ENCODE measurements around the gene FIGNL2. TPM values are rescaled to one million over a fixed set of nuclear protein-coding genes. Genes with fewer than 3 reads are reported as not detected.
A peak's percentile ranks its signal among the peaks of the same experiment; 100 is the strongest.

Gene FIGNL2
- total RNA-seq, 2 donors from 2014 or later, result 0.33 to 0.52 TPM

GRCh38 chr12:51850965-51851299 is 2.4 kb upstream of the FIGNL2 start:
- Histone ChIP-seq H3K9me3 (no peaks in the 10 kb centered on the region), H3K4me1 (peaks cover 25% of the 10 kb centered on the region), H3K27me3 (peaks cover 0 to 23% of the 10 kb centered on the region in 2 donors), H3K27ac (no peak overlapping the region), H3K36me3 (replicated peaks in 1 of 2; ENCODE audit: insufficient read depth in 1 of 2, low read depth in 2 of 2) (no peaks in the 10 kb centered on the region), H3K4me3 (no peak overlapping the region)
- intact Hi-C loops (cut with DNase I), result no loop called here
- ATAC-seq (no peak), DNase-seq (no peak)
- TF ChIP-seq POLR2A (IDR thresholded peaks at IDR 0.05), result no peak
- no peak for TF ChIP-seq CTCF (IDR thresholded peaks at IDR 0.05)
- WGBS, 2 donors, result 81 to 85% methylated on average over 4 of the region's 4 CpGs

GRCh38 chr12:51850081-51850964 is 1.8 kb upstream of the FIGNL2 start:
- DNase-seq (no peak), ATAC-seq (no peak)
- H3K9me3 ChIP-seq, result no peaks in the 10 kb centered on the region
- no peak for TF ChIP-seq POLR2A (IDR thresholded peaks at IDR 0.05)
- H3K4me1 ChIP-seq, result peaks cover 21% of the 10 kb centered on the region
- H3K27ac ChIP-seq, result no peak overlapping the region
- H3K27me3 ChIP-seq, result peaks cover 0 to 29% of the 10 kb centered on the region in 2 donors
- no peak overlapping the region for H3K4me3 ChIP-seq
- no peaks in the 10 kb centered on the region for H3K36me3 ChIP-seq (replicated peaks in 1 of 2; ENCODE audit: insufficient read depth in 1 of 2, low read depth in 2 of 2)
- 78 to 89% methylated on average over 8 of the region's 8 CpGs for WGBS, 2 donors
- intact Hi-C loops (cut with DNase I), result no loop called here

GRCh38 chr12:51848841-51849735 is 570 bp upstream of the FIGNL2 start:
- no peak for TF ChIP-seq CTCF (IDR thresholded peaks at IDR 0.05)
- no peak for TF ChIP-seq POLR2A (IDR thresholded peaks at IDR 0.05)
- WGBS, 2 donors, result 56 to 92% methylated on average over 12 to 27 of the region's 57 CpGs
- peak overlapping the region in 1 of 4 donors; percentile 16 for H3K27ac ChIP-seq
- intact Hi-C loops (cut with DNase I), result no loop called here
- ATAC-seq (no peak), DNase-seq (no peak)
- peaks cover 0 to 32% of the 10 kb centered on the region in 2 donors for H3K27me3 ChIP-seq
- no peaks in the 10 kb centered on the region for H3K36me3 ChIP-seq (replicated peaks in 1 of 2; ENCODE audit: insufficient read depth in 1 of 2, low read depth in 2 of 2)
- peaks cover 21% of the 10 kb centered on the region for H3K4me1 ChIP-seq
- no peak overlapping the region for H3K4me3 ChIP-seq
- no peaks in the 10 kb centered on the region for H3K9me3 ChIP-seq

- ATAC-seq (no peak), DNase-seq (no peak)
- Histone ChIP-seq H3K36me3 (replicated peaks in 1 of 2; ENCODE audit: insufficient read depth in 1 of 2, low read depth in 2 of 2) (no peaks in the 10 kb centered on the region), H3K27me3 (peaks cover 0 to 32% of the 10 kb centered on the region in 2 donors), H3K27ac (peak overlapping the region in 3 of 4 donors; percentile 0 to 19 (median 16)), H3K4me3 (peak overlapping the region; percentile 12 to 16), H3K9me3 (no peaks in the 10 kb centered on the region), H3K4me1 (peaks cover 21% of the 10 kb centered on the region)
- WGBS, 2 donors, result 2% methylated on average over 15 to 39 of the region's 40 CpGs
- TF ChIP-seq CTCF (IDR thresholded peaks at IDR 0.05) (no peak), POLR2A (IDR thresholded peaks at IDR 0.05) (no peak)
- intact Hi-C loops (cut with DNase I), result no loop called here
These were observed 734 bp downstream of the FIGNL2 start for GRCh38 chr12:51847643-51848325.

All from body of pancreas (tissue), 4 donors.